SK-N-SH (cell line): ENCODE results near the gene ARL5A. TPM values are rescaled to one million over a fixed set of nuclear protein-coding genes. Genes with fewer than 3 reads are reported as not detected.

Experiments
- CTCF ChIA-PET: fragments of 300-600, 350-600 bp; formaldehyde crosslinking; extraction: SDS; loops from one replicate; lab custom pipeline; 2021; lab: Yijun Ruan, JAX
- POLR2A ChIA-PET: fragments of 350-600 bp; sonication (Branson Sonifier 250); formaldehyde crosslinking; extraction: SDS; loops from one replicate; lab custom pipeline; 2020; ENCODE audit warnings: antibody characterized with exemption, inconsistent platforms; lab: Yijun Ruan, JAX
- DNase-seq: peaks from one replicate; pipeline ENCODE4 v3.0.0; 2012
- H2AFZ ChIP-seq: fragments of 200-600 bp; sonication (generic); 2 replicates; pipeline ENCODE4 v1.8.1; 2016; ENCODE audit warnings: antibody characterized with exemption, mild to moderate bottlenecking, low read depth
- H3F3A ChIP-seq: fragments of 200-600 bp; sonication (generic); replicated peaks from 2 replicates; pipeline ENCODE3; 2016; ENCODE audit warnings: antibody characterized with exemption, mild to moderate bottlenecking; ENCODE audit not compliant: insufficient read depth
- H3K27ac ChIP-seq, 2 experiments: fragments of 200-500 bp in 1 of 2; fragments of 200-600 bp in 1 of 2; sonication (Bioruptor generic) in 1 of 2; sonication (generic), shearing (Covaris generic) in 1 of 2; 2 replicates each; pipeline versions ENCODE4 v1.5.1 to v1.6.1; 2014 to 2016; ENCODE audit warnings: low read depth in 2 of 2, inconsistent platforms in 1 of 2, low read length in 1 of 2, mild to moderate bottlenecking in 1 of 2, mixed read lengths in 1 of 2
- H3K27me3 ChIP-seq: fragments of 200-600 bp; sonication (generic), shearing (Covaris generic); 2 replicates; pipeline ENCODE4 v1.6.1; 2016; ENCODE audit warnings: mixed run types; ENCODE audit not compliant: insufficient read depth
- H3K36me3 ChIP-seq, 2 experiments: fragments of 200-500 bp in 1 of 2; fragments of 200-600 bp in 1 of 2; sonication (Bioruptor generic) in 1 of 2; sonication (generic) in 1 of 2; replicated peaks in 1 of 2; 2 replicates each; pipeline versions ENCODE3 to v1.5.1; 2014 to 2016; ENCODE audit warnings: low read length in 1 of 2, mild to moderate bottlenecking in 1 of 2; ENCODE audit not compliant: insufficient read depth in 2 of 2, control insufficient read depth in 1 of 2
- H3K4me1 ChIP-seq, 2 experiments: fragments of 200-500 bp in 1 of 2; fragments of 200-600 bp in 1 of 2; sonication (Bioruptor generic) in 1 of 2; sonication (generic), shearing (Covaris generic) in 1 of 2; 2 replicates each; pipeline versions ENCODE4 v1.5.1 to v1.6.1; 2014 to 2016; ENCODE audit warnings: low read depth in 1 of 2, low read length in 1 of 2, mixed run types in 1 of 2; ENCODE audit not compliant: insufficient read depth in 2 of 2, control insufficient read depth in 1 of 2
- H3K4me2 ChIP-seq: fragments of 200-600 bp; sonication (generic), shearing (Covaris generic); 2 replicates; pipeline ENCODE4 v1.6.1; 2017; ENCODE audit warnings: mixed run types
- H3K4me3 ChIP-seq, 2 experiments: fragments of 200-500 bp in 1 of 2; fragments of 200-600 bp in 1 of 2; sonication (Bioruptor generic) in 1 of 2; sonication (generic), shearing (Covaris generic) in 1 of 2; 2 replicates each; pipeline versions ENCODE4 v1.5.1 to v1.8.1; 2014 to 2016; ENCODE audit warnings: low read depth in 2 of 2, inconsistent platforms in 1 of 2, low read length in 1 of 2, mild to moderate bottlenecking in 1 of 2, mixed read lengths in 1 of 2, moderate library complexity in 1 of 2
- H3K79me2 ChIP-seq: fragments of 200-600 bp; sonication (generic); 2 replicates; pipeline ENCODE4 v1.8.1; 2017; ENCODE audit warnings: mild to moderate bottlenecking; ENCODE audit not compliant: insufficient read depth
- H3K9ac ChIP-seq: fragments of 200-600 bp; sonication (generic); 2 replicates; pipeline ENCODE4 v1.6.1; 2017; ENCODE audit warnings: mixed run types
- H3K9me2 ChIP-seq: fragments of 200-600 bp; sonication (generic); 2 replicates; pipeline ENCODE4 v1.6.1; 2017; ENCODE audit warnings: mixed run types
- H3K9me3 ChIP-seq: fragments of 200-600 bp; sonication (generic); 2 replicates; pipeline ENCODE4 v1.6.1; 2017; ENCODE audit warnings: mixed run types, mild to moderate bottlenecking, moderate library complexity
- H4K20me1 ChIP-seq: fragments of 200-600 bp; sonication (generic); 2 replicates; pipeline ENCODE4 v1.6.1; 2017; ENCODE audit warnings: mild to moderate bottlenecking, mixed run types; ENCODE audit not compliant: insufficient read depth
- CHD2 ChIP-seq: fragments of 150-350 bp; IDR thresholded peaks from 2 replicates; pipeline ENCODE4 v1.6.1; 2018; ENCODE audit warnings: low read length; ENCODE audit not compliant: partially characterized antibody
- CTCF ChIP-seq: fragments of 200-600 bp; sonication (generic); IDR thresholded peaks from 2 replicates; pipeline ENCODE4 v1.6.1; 2017; ENCODE audit warnings: antibody characterized with exemption, mild to moderate bottlenecking, moderate library complexity
- ELF1 ChIP-seq: IDR thresholded peaks from 2 replicates; pipeline ENCODE4 v1.4.0; 2012
- EP300 ChIP-seq, 2 experiments: IDR thresholded peaks; 2 replicates each; pipeline versions ENCODE4 v1.4.0 to v1.6.1; 2012; ENCODE audit warnings: borderline replicate concordance in 1 of 2, low read depth in 1 of 2, low read length in 1 of 2
- FOXJ3 ChIP-seq: sonication (generic); formaldehyde crosslinking; IDR thresholded peaks from 2 replicates; pipeline ENCODE4 v1.5.1; 2020; ENCODE audit warnings: mild to moderate bottlenecking, missing genetic modification reagents
- FOXM1 ChIP-seq: IDR thresholded peaks from 2 replicates; pipeline ENCODE4 v1.4.0; 2012; ENCODE audit warnings: low read depth, mild to moderate bottlenecking
- GABPA ChIP-seq: IDR thresholded peaks from 2 replicates; pipeline ENCODE4 v1.4.0; 2012; ENCODE audit warnings: low read depth, mild to moderate bottlenecking
- JUND ChIP-seq: IDR thresholded peaks from 2 replicates; pipeline ENCODE4 v1.4.0; 2012
- MXI1 ChIP-seq: IDR thresholded peaks from 2 replicates; pipeline ENCODE4 v1.6.1; 2012; ENCODE audit warnings: mild to moderate bottlenecking, low read depth, low read length, improper control_type of control experiment
- NFIC ChIP-seq: IDR thresholded peaks from 2 replicates; pipeline ENCODE4 v1.4.0; 2012; ENCODE audit warnings: borderline replicate concordance
- PBX3 ChIP-seq: IDR thresholded peaks from 2 replicates; pipeline ENCODE4; 2012
- POLR2AphosphoS5 ChIP-seq: IDR thresholded peaks from 2 replicates; pipeline ENCODE4 v1.6.1; 2012; ENCODE audit warnings: low read depth, low read length
- SMC3 ChIP-seq: IDR thresholded peaks from 2 replicates; pipeline ENCODE4 v1.6.1; 2012; ENCODE audit warnings: low read depth, low read length, improper control_type of control experiment
- TEAD4 ChIP-seq: IDR thresholded peaks from 2 replicates; pipeline ENCODE4 v1.4.0; 2012; ENCODE audit warnings: mild to moderate bottlenecking, borderline replicate concordance; ENCODE audit not compliant: insufficient read depth
- YY1 ChIP-seq: IDR thresholded peaks from 2 replicates; pipeline ENCODE4 v1.4.0; 2012; ENCODE audit warnings: low read depth, mild to moderate bottlenecking
- WGBS: methylation state at CpG from one replicate; pipeline ENCODE4 v1.1.6; 2017; ENCODE audit warnings: low lambda C conversion rate; 5-methylcytosine and 5-hydroxymethylcytosine counted together
- polyA plus RNA-seq, 3 experiments: library from polyadenylated mRNA; depleted of rRNA; stranded (reverse); fragments of >200 nt; gene quantifications; 2 replicates each; pipeline ENCODE4 v1.2.3, GENCODE V29; 2012
- TF ChIP-seq, protein P1 (sequence below): IDR thresholded peaks from 2 replicates; pipeline ENCODE4 v1.4.0; 2012; ENCODE audit warnings: low read depth, borderline replicate concordance

ARL5A gene
- polyA plus RNA-seq, 1 of the 3 experiments (the other 2 are of a cell fraction): 8.2 TPM

- no peaks in the 10 kb centered on the region for H3K4me1 ChIP-seq
- no peaks in the 10 kb centered on the region for H3K36me3 ChIP-seq
- H2AFZ ChIP-seq: no peak overlapping the region
- H3K9ac ChIP-seq: no peak overlapping the region
- CTCF ChIA-PET: interaction anchor here (0.7 to 1.6 kb wide), 3 partner anchors 10 to 59 kb away, joined by 3 to 4 read pairs (median 3); no protein-coding TSS in a partner anchor
- no peaks in the 10 kb centered on the region for H4K20me1 ChIP-seq
- no peak for DNase-seq
- no peaks in the 10 kb centered on the region for H3F3A ChIP-seq
- no peak overlapping the region for H3K4me3 ChIP-seq
- WGBS: 26% methylated on average over 4 of the region's 4 CpGs
- H3K27me3 ChIP-seq: no peaks in the 10 kb centered on the region
- H3K9me2 ChIP-seq: no peaks in the 10 kb centered on the region
- H3K4me2 ChIP-seq: no peak overlapping the region
- no peaks in the 10 kb centered on the region for H3K79me2 ChIP-seq
- POLR2A ChIA-PET: no interaction called here
- TF ChIP-seq EP300 (IDR thresholded peaks at IDR 0.05; ENCODE audit: borderline replicate concordance in 1 of 2, low read depth in 1 of 2, low read length in 1 of 2) (no peak), GABPA (no peak), NFIC (no peak), FOXJ3 (CRISPR knock-in tag) (no peak), CTCF (no peak), ELF1 (no peak), POLR2AphosphoS5 (no peak), JUND (no peak), TEAD4 (no peak), PBX3 (no peak)
- no peaks in the 10 kb centered on the region for H3K9me3 ChIP-seq
- no peak overlapping the region for H3K27ac ChIP-seq
These were observed 32.0 kb upstream of the ARL5A start for GRCh38 chr2:151860210-151860609.

- H3K9ac ChIP-seq: no peak overlapping the region
- no peaks in the 10 kb centered on the region for H3K4me1 ChIP-seq
- no peak overlapping the region for H3K4me2 ChIP-seq
- DNase-seq: no peak
- no peaks in the 10 kb centered on the region for H3F3A ChIP-seq
- no peaks in the 10 kb centered on the region for H3K36me3 ChIP-seq
- no peaks in the 10 kb centered on the region for H3K79me2 ChIP-seq
- no peaks in the 10 kb centered on the region for H4K20me1 ChIP-seq
- ChIA-PET CTCF (no interaction called here), POLR2A (no interaction called here)
- H3K9me2 ChIP-seq: no peaks in the 10 kb centered on the region
- no peak for TF ChIP-seq CHD2
- no peak for TF ChIP-seq ELF1
- no peak for TF ChIP-seq YY1
- no peak for TF ChIP-seq GABPA
- TF ChIP-seq PBX3: no peak
- TF ChIP-seq MXI1: no peak
- TF ChIP-seq SMC3: no peak
- no peak for TF ChIP-seq TEAD4
- no peak for TF ChIP-seq FOXM1
- TF ChIP-seq FOXJ3 (CRISPR knock-in tag): no peak
- TF ChIP-seq, protein P1, sequence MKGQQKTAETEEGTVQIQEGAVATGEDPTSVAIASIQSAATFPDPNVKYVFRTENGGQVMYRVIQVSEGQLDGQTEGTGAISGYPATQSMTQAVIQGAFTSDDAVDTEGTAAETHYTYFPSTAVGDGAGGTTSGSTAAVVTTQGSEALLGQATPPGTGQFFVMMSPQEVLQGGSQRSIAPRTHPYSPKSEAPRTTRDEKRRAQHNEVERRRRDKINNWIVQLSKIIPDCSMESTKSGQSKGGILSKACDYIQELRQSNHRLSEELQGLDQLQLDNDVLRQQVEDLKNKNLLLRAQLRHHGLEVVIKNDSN: no peak
- no peaks in the 10 kb centered on the region for H3K9me3 ChIP-seq
- H2AFZ ChIP-seq: no peak overlapping the region
- no peak overlapping the region for H3K27ac ChIP-seq
- no peak overlapping the region for H3K4me3 ChIP-seq
- H3K27me3 ChIP-seq: no peaks in the 10 kb centered on the region
These were observed 29.4 kb upstream of the ARL5A start for GRCh38 chr2:151857650-151858049.
